Measurements from ENCODE around the gene DPEP2.

DNA sequence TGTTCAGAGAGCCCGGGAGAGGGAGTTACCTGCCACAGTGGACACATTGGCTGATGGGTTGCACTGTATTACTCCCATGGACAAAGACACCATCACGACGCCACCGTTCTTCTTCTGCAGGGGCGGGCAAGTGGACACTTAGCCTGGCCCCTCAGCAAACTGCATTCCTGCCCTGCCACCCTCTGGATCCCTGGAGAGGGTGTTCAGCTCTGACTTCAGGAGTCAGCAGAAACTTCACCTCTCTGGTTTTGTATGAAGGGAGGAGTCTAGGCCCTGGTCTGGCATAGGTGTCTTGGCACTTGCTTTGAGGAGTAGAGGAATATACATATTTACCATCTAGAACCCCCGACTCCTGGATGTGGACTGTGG is 9.3 kb downstream of the DPEP2 start:
- TF ChIP-seq, protein P1, sequence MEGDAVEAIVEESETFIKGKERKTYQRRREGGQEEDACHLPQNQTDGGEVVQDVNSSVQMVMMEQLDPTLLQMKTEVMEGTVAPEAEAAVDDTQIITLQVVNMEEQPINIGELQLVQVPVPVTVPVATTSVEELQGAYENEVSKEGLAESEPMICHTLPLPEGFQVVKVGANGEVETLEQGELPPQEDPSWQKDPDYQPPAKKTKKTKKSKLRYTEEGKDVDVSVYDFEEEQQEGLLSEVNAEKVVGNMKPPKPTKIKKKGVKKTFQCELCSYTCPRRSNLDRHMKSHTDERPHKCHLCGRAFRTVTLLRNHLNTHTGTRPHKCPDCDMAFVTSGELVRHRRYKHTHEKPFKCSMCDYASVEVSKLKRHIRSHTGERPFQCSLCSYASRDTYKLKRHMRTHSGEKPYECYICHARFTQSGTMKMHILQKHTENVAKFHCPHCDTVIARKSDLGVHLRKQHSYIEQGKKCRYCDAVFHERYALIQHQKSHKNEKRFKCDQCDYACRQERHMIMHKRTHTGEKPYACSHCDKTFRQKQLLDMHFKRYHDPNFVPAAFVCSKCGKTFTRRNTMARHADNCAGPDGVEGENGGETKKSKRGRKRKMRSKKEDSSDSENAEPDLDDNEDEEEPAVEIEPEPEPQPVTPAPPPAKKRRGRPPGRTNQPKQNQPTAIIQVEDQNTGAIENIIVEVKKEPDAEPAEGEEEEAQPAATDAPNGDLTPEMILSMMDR (conservative IDR thresholded peaks at IDR 0.05; ENCODE audit: low read length) = no peak
- TF ChIP-seq EZH2phosphoT487 (IDR thresholded peaks at IDR 0.05; ENCODE audit: borderline replicate concordance) = no peak

Data from Loucy (cell line).